Spinal cord (tissue), 10 donors: ENCODE results near the gene ARGFX. TPM values are rescaled to one million over a fixed set of nuclear protein-coding genes. Genes with fewer than 3 reads are reported as not detected.
"Not testable (repeated sequence)": the region's sequence is repeated elsewhere in the genome, so short reads cannot be mapped to it uniquely, and the experiment has no call there.

Experiments
- DNase-seq, 6 donors: peaks; one replicate each; pipeline versions ENCODE4 v3.0.0 to v3.0.0-alpha.2; 2013 to 2015; ENCODE audit warnings: low spot score in 6 of 6, low read depth in 4 of 6
- H3K27ac ChIP-seq: one replicate; pipeline ENCODE4 v1.5.1; 2013; ENCODE audit warnings: low read depth, low read length, control low read depth
- H3K27me3 ChIP-seq: one replicate; pipeline ENCODE4 v1.6.1; 2013; ENCODE audit warnings: low read length; ENCODE audit not compliant: control insufficient read depth, insufficient read depth
- H3K36me3 ChIP-seq: one replicate; pipeline ENCODE4 v1.6.1; 2013; ENCODE audit warnings: low read length; ENCODE audit not compliant: control insufficient read depth, insufficient read depth
- H3K4me1 ChIP-seq: one replicate; pipeline ENCODE4 v1.6.1; 2013; ENCODE audit warnings: low read length; ENCODE audit not compliant: control insufficient read depth, insufficient read depth
- H3K4me3 ChIP-seq: one replicate; pipeline ENCODE4 v1.5.1; 2013; ENCODE audit warnings: low read depth, low read length, control low read depth
- H3K9me3 ChIP-seq: one replicate; pipeline ENCODE4 v1.6.1; 2013; ENCODE audit warnings: low read length; ENCODE audit not compliant: control insufficient read depth, insufficient read depth
- WGBS: methylation state at CpG from one replicate; pipeline ENCODE4 v1.1.5; 2013; ENCODE audit warnings: missing lambda C conversion rate; ENCODE audit not compliant: insufficient coverage; 5-methylcytosine and 5-hydroxymethylcytosine counted together
- polyA plus RNA-seq, 2 donors: library from polyadenylated mRNA; unstranded; fragments of 120-200 nt; gene quantifications; one replicate each; pipeline ENCODE4 v1.2.1, GENCODE V29; 2013; ENCODE audit not compliant: insufficient read length in 2 of 2
- total RNA-seq, 2 donors: library from RNA; depleted of rRNA in 1 of 2; stranded (reverse); fragments of 120-200 nt in 1 of 2; fragments of >200 nt in 1 of 2; gene quantifications; one replicate each; pipeline versions ENCODE4 v1.2.3 to v1.2.4, GENCODE V29; 2013 to 2014
- donor health status: healthy.

The ARGFX gene
- total and polyA plus RNA-seq, 4 donors = not detected

DNA sequence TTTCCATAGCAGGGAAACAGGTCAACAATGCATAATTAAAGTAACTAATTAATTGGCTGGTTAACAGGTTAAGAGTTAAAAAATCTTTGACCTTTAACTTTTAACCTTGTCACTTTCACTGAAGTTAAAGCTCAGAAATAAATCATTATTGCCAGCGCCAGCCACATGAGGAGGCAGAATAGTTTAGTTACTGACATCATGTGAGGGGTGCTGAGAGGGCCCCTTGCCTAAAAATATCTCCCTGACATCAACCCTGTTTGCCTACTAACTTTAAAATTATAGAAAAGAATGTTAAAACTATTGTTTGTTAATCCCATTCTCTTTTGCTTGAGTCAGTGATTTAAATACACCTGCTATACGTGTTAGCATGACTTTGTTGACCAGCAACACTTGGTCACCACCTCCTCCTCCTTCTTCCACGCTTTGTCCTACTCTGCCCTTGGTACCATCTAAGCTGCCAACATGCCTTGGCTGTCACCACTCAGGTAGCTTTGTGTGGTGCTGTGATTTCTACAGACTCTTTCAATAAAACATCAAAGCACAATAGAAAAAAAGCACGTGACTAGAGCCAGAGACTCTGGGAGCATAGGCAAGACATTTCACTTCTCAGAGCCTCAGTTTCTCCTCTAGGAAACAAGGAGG is 28.1 kb downstream of the ARGFX start:
- Histone ChIP-seq H3K36me3 (no peaks in the 10 kb centered on the region), H3K9me3 (no peaks in the 10 kb centered on the region), H3K27me3 (no peaks in the 10 kb centered on the region), H3K27ac (no peak overlapping the region), H3K4me3 (no peak overlapping the region), H3K4me1 (no peaks in the 10 kb centered on the region)
- no peak for DNase-seq
- WGBS = no CpG with 5 or more reads among the region's 4 CpGs

DNA sequence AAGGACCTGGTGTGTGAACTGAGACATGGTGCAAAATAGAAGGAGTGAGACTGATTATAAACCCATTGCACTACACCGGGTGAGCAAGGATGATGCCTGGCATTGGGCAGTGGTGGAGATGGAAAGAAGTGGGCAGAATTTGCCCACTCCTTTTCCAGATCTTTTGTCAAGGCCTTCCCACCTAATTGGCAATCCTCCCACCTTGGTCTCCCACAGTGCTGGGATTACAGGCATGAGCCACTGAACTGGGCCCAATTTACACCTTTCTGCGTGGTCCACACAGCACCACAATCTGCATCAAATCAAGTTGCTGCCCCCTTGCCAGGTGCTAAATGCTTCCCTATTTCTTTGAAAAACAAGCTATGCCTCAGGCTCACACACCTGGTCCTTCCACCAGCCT is 30.8 kb downstream of the ARGFX start:
- no peak overlapping the region for H3K27ac ChIP-seq
- WGBS = 86% methylated on average over 2 of the region's 2 CpGs
- H3K4me1 ChIP-seq = no peaks in the 10 kb centered on the region
- DNase-seq = no peak
- no peak overlapping the region for H3K4me3 ChIP-seq
- H3K27me3 ChIP-seq = no peaks in the 10 kb centered on the region
- no peaks in the 10 kb centered on the region for H3K9me3 ChIP-seq
- H3K36me3 ChIP-seq = no peaks in the 10 kb centered on the region

- H3K9me3 ChIP-seq, H3K4me1 ChIP-seq, DNase-seq, H3K27ac ChIP-seq, H3K4me3 ChIP-seq, H3K27me3 ChIP-seq, H3K36me3 ChIP-seq: not testable (repeated sequence)
- WGBS = 100% methylated on average over 1 of the region's 2 CpGs
Measured at GRCh38 chr3:121599900-121600299, 32.2 kb downstream of the ARGFX start.

DNA sequence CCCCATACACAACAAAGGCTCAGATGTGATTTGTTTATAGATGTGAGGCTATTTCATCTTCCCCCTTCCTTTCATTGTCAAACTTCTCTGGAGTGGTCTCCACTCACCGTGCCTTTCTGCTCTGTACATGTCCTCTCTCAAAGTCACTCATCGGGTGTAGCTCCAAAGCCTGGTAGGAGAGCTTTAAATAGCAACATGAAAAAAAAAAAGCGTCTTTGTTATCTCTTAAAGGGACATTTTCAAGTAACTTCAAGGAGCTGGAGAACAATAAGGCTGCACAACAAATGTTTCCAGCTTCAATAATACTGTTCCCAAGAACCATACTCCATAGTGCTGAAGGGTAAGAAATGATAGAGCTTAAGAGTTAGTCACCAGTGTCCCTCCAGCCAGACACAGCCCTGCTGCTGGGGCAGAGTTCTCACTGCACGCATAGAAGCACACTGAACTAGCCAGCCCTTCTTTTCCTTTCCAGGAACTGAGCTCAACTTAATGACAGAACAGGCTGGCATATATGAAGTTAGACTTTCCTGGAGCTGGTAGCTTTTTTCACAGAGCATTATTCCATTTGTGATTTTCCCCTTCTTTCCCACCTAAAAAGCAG is 33.6 kb downstream of the ARGFX start:
- DNase-seq = no peak
- H3K4me1 ChIP-seq = no peaks in the 10 kb centered on the region
- no peaks in the 10 kb centered on the region for H3K9me3 ChIP-seq
- H3K27ac ChIP-seq = no peak overlapping the region
- H3K4me3 ChIP-seq = no peak overlapping the region
- H3K36me3 ChIP-seq = no peaks in the 10 kb centered on the region
- WGBS = no CpG with 5 or more reads among the region's 4 CpGs
- H3K27me3 ChIP-seq = no peaks in the 10 kb centered on the region

GRCh38 chr3:121604759-121605158 is 37.0 kb downstream of the ARGFX start:
- H3K36me3 ChIP-seq = no peaks in the 10 kb centered on the region
- H3K4me1 ChIP-seq = no peaks in the 10 kb centered on the region
- H3K27ac ChIP-seq = no peak overlapping the region
- H3K27me3 ChIP-seq = no peaks in the 10 kb centered on the region
- DNase-seq = no peak
- no peak overlapping the region for H3K4me3 ChIP-seq
- no peaks in the 10 kb centered on the region for H3K9me3 ChIP-seq
- WGBS = 80% methylated on average over 1 of the region's 2 CpGs

DNA sequence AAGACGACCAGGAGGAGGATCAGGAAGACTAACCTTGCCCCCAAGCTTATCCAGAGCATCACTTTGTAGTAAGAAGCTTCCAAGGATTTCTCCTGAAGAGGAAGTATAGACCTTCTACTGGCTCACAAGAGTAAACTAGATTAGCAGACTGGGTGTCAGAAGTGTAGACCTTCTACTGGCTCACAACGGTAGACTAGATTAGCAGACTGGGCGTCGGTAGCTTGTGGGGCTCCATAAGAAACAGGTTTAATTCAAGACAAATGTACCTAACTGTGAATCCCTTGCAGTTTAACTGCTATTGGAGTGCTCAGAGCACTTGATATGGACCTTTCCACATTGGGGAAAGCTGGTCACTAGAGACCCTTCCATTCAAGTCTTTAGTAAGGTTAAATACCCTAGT is 38.4 kb downstream of the ARGFX start:
- Histone ChIP-seq H3K27ac (no peak overlapping the region), H3K4me1 (no peaks in the 10 kb centered on the region), H3K27me3 (no peaks in the 10 kb centered on the region), H3K36me3 (no peaks in the 10 kb centered on the region), H3K9me3 (no peaks in the 10 kb centered on the region), H3K4me3 (no peak overlapping the region)
- no peak for DNase-seq
- WGBS = 89% methylated on average over 3 of the region's 4 CpGs

Other genes with a start within 250 kb of the ARGFX start
- 1 to 10 TPM; 2.8 TPM for gene POLQ, start 22.0 kb upstream of the ARGFX start, total RNA-seq
- gene POLQ, start 22.0 kb upstream of the ARGFX start, polyA plus RNA-seq = 1 to 10 TPM; 2.6 to 3.1 TPM
- gene FBXO40, start 25.4 kb downstream of the ARGFX start, total RNA-seq = under 1 TPM; 0.06 to 0.10 TPM
- gene FBXO40, start 25.4 kb downstream of the ARGFX start, polyA plus RNA-seq = under 1 TPM in 1 of 2 donors, not detected in 1; 0.09 TPM
- 10 to 100 TPM in 1 of 2 donors, 1 to 10 TPM in 1; 7.7 to 10.2 TPM for gene HCLS1, start 93.0 kb downstream of the ARGFX start, total RNA-seq
- 10 to 100 TPM in 1 of 2 donors, 1 to 10 TPM in 1; 8.0 to 12.0 TPM for gene HCLS1, start 93.0 kb downstream of the ARGFX start, polyA plus RNA-seq
- gene GOLGB1, start 181.8 kb downstream of the ARGFX start, total RNA-seq = 10 to 100 TPM; 53.9 to 74.3 TPM
- gene GOLGB1, start 181.8 kb downstream of the ARGFX start, polyA plus RNA-seq = 10 to 100 TPM; 40.0 to 42.1 TPM